Lower leg skin (tissue), 3 donors: ENCODE measurements around the gene ARHGEF33.

Experiments
- CTCF ChIP-seq, 3 donors: fragments of 450-650 bp; IDR thresholded peaks; one replicate each; pipeline ENCODE4 v1.5.1; 2016; ENCODE audit warnings: antibody characterized with exemption in 3 of 3, mild to moderate bottlenecking in 3 of 3, moderate library complexity in 2 of 3
- POLR2A ChIP-seq, 2 donors: fragments of 450-650 bp; IDR thresholded peaks; one replicate each; pipeline ENCODE4 v1.6.1; 2016 to 2017; ENCODE audit warnings: antibody characterized with exemption in 2 of 2, mild to moderate bottlenecking in 1 of 2, moderate library complexity in 1 of 2

GRCh38 chr2:38876407-38876806 is 13.3 kb upstream of the ARHGEF33 start:
- no peak for TF ChIP-seq POLR2A (IDR thresholded peaks at IDR 0.05)
- TF ChIP-seq CTCF (IDR thresholded peaks at IDR 0.05): no peak
